ENCODE data around the gene IGFL2.

DNA sequence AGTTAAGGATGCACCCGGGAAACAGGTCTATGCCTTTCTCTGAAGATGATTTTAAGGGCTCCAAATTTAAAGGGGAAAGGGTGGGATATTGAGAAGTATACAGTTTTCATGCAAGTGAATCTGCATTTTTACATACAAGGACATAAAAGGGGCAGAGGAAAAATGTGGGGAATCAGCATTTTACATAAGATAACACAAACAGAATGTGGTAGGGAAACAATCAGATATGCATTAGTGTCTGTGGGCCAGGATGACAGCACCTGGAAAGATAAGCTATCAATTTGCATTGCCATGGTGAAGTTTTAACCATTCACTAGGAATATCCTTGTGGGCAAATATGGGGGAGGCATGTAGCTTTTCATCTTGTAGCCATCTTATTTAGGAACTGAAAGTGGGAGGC is 47.7 kb upstream of the IGFL2 start:
- TF ChIP-seq YY1 (IDR thresholded peaks at IDR 0.05; ENCODE audit: insufficient read depth, insufficient read length) (no peak), ZNF274 (IDR thresholded peaks at IDR 0.05; ENCODE audit: low read depth, low read length) (no peak), SUZ12 (IDR thresholded peaks at IDR 0.05; ENCODE audit: extremely low read depth, insufficient read depth, insufficient read length) (no peak)

All from NT2/D1 (cell line).